OCI-LY1 (cell line): ENCODE measurements around the gene SLC27A5.

Experiments
- H2AFZ ChIP-seq: fragments of 200-600 bp; sonication (generic), shearing (Covaris generic); 2 replicates; pipeline ENCODE4 v1.6.0; 2014; ENCODE audit warnings: antibody characterized with exemption, mild to moderate bottlenecking, low read length
- H3F3A ChIP-seq: fragments of 200-600 bp; sonication (generic), shearing (Covaris generic); 2 replicates; pipeline ENCODE4 v1.6.0; 2014; ENCODE audit warnings: mild to moderate bottlenecking, antibody characterized with exemption, low read length, moderate library complexity; ENCODE audit not compliant: insufficient read depth
- H3K27ac ChIP-seq: fragments of 200-600 bp; sonication (generic); 2 replicates; pipeline ENCODE4 v1.5.1; 2014; ENCODE audit warnings: low read length, mixed run types, mild to moderate bottlenecking, low read depth; ENCODE audit not compliant: poor library complexity, severe bottlenecking
- H3K27me3 ChIP-seq: fragments of 200-600 bp; sonication (generic); 2 replicates; pipeline ENCODE4 v1.6.0; 2014; ENCODE audit warnings: antibody characterized with exemption, mild to moderate bottlenecking, low read length, moderate library complexity; ENCODE audit not compliant: insufficient read depth
- H3K36me3 ChIP-seq: fragments of 200-600 bp; sonication (generic); 2 replicates; pipeline ENCODE4 v1.6.1; 2014; ENCODE audit warnings: mild to moderate bottlenecking, antibody characterized with exemption, low read length, moderate library complexity, mixed read lengths; ENCODE audit not compliant: insufficient read depth
- H3K4me1 ChIP-seq: fragments of 200-600 bp; sonication (generic); 2 replicates; pipeline ENCODE4 v1.5.1; 2014; ENCODE audit warnings: mild to moderate bottlenecking, low read length, moderate library complexity; ENCODE audit not compliant: insufficient read depth, severe bottlenecking
- H3K4me2 ChIP-seq: fragments of 200-600 bp; sonication (generic), shearing (Covaris generic); 2 replicates; pipeline ENCODE4 v1.6.1; 2014; ENCODE audit warnings: low read length
- H3K4me3 ChIP-seq: fragments of 200-600 bp; sonication (generic); 2 replicates; pipeline ENCODE4 v1.5.1; 2014; ENCODE audit warnings: low read length, low read depth, mild to moderate bottlenecking, mixed read lengths; ENCODE audit not compliant: poor library complexity, severe bottlenecking
- H3K79me2 ChIP-seq: fragments of 200-600 bp; shearing (Covaris generic); 2 replicates; pipeline ENCODE4 v1.6.1; 2016; ENCODE audit warnings: mixed run types, low read length, mixed read lengths; ENCODE audit not compliant: insufficient read depth
- H3K9ac ChIP-seq: fragments of 200-600 bp; sonication (generic), shearing (Covaris generic); 2 replicates; pipeline ENCODE4 v1.6.1; 2014; ENCODE audit warnings: mild to moderate bottlenecking, low read length, mixed read lengths
- H3K9me2 ChIP-seq: fragments of 200-600 bp; sonication (generic), shearing (Covaris generic); 2 replicates; pipeline ENCODE4 v1.6.1; 2014; ENCODE audit warnings: low read depth, mild to moderate bottlenecking, low read length, mixed read lengths
- H3K9me3 ChIP-seq: fragments of 200-600 bp; shearing (Covaris generic); 2 replicates; pipeline ENCODE4 v1.6.1; 2014; ENCODE audit warnings: low read length, mixed read lengths
- H4K20me1 ChIP-seq: fragments of 200-600 bp; sonication (generic), shearing (Covaris generic); 2 replicates; pipeline ENCODE4 v1.6.0; 2016; ENCODE audit warnings: mild to moderate bottlenecking, low read length; ENCODE audit not compliant: insufficient read depth
- EZH2 ChIP-seq: fragments of 200-600 bp; sonication (generic), shearing (Covaris generic); IDR thresholded peaks from 2 replicates; pipeline ENCODE4 v1.8.0; 2017; ENCODE audit warnings: borderline replicate concordance, mixed run types, mild to moderate bottlenecking, antibody characterized with exemption, low read length, moderate library complexity, mixed read lengths
- TF ChIP-seq, protein P1 (sequence below): fragments of 200-600 bp; sonication (generic), shearing (Covaris generic); IDR thresholded peaks from 2 replicates; pipeline ENCODE4 v1.5.1; 2017; ENCODE audit warnings: mild to moderate bottlenecking, antibody characterized with exemption, low read length, moderate library complexity, mixed read lengths

Gene SLC27A5

DNA sequence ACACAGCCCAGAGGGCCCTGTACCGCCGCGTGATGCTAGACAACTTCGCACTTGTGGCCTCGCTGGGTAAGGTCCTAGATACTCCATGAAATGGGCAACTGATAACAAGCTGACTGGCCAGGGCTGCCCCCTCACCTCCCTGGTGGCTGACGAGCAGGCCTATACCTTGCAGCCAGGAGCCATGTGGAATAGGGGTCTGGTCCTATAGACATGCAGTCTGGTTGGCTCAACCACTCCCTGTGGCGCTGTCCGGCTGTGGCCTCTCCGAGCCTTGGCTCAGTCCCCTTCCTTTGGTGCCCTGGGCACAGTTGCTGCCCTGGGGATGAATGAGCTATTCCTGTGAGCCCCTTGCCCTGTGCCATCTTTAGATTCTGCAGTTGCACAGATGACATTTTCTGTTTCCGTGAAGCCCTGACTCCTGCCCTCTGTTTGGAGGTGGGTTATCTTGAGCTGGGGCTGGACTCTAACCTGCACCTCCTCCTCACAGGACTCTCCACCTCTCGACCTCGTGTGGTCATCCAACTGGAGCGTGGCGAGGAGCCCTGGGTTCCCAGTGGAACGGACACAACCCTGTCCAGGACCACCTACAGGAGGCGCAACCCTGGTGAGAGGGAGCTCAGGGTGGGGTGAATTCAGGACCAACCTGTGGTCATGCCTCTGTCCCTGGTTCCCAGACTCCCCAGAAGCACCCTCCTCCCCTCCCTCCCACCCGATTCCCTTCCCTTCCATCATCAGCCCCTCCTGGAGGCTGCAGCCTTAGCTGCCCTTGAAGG, 42.4 kb downstream of the SLC27A5 start:
- Histone ChIP-seq H3K4me2 (no peak overlapping the region), H4K20me1 (no peaks in the 10 kb centered on the region), H3K4me1 (peaks cover 19% of the 10 kb centered on the region), H3K4me3 (no peak overlapping the region), H3F3A (no peaks in the 10 kb centered on the region), H3K9ac (no peak overlapping the region), H3K9me2 (no peaks in the 10 kb centered on the region), H3K27ac (no peak overlapping the region), H3K9me3 (no peaks in the 10 kb centered on the region), H3K27me3 (no peaks in the 10 kb centered on the region), H3K79me2 (no peaks in the 10 kb centered on the region; the same call in 1 of the 2 replicates), H3K36me3 (peaks cover 40% of the 10 kb centered on the region), H2AFZ (no peak overlapping the region)
- no peak for TF ChIP-seq EZH2
- TF ChIP-seq, protein P1, sequence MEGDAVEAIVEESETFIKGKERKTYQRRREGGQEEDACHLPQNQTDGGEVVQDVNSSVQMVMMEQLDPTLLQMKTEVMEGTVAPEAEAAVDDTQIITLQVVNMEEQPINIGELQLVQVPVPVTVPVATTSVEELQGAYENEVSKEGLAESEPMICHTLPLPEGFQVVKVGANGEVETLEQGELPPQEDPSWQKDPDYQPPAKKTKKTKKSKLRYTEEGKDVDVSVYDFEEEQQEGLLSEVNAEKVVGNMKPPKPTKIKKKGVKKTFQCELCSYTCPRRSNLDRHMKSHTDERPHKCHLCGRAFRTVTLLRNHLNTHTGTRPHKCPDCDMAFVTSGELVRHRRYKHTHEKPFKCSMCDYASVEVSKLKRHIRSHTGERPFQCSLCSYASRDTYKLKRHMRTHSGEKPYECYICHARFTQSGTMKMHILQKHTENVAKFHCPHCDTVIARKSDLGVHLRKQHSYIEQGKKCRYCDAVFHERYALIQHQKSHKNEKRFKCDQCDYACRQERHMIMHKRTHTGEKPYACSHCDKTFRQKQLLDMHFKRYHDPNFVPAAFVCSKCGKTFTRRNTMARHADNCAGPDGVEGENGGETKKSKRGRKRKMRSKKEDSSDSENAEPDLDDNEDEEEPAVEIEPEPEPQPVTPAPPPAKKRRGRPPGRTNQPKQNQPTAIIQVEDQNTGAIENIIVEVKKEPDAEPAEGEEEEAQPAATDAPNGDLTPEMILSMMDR, result no peak

DNA sequence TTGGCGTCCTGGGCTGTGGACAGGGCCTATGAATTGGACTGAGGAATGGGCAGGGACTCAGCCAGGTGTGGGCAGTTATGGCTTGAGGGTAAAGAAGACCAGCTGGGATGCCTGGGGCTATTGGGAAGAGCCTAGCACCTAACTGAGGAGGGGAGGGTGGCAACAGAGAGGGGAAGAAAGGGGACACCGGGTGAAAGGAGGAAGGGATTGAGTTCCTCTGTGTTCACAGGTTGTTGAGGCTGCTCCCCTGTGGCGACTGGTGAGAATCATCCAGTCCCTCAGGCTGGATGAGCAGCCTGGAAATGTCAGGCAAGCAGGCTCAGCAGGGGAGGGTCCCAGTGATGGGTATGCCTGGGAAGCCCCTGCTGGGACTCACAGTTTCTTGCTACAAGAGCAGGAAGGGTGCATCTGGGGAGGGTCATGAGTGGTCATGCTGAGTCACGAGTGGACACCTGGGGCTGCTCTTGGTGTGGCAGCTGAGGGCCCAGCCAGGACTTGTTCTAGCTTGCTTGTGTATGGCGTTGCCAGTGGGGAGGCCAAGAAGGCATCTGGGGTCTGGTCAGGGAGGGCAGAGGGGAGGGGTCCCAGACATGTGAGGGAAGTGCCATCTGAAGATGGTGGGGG, 43.5 kb downstream of the SLC27A5 start:
- H3K27me3 ChIP-seq, result no peaks in the 10 kb centered on the region
- H2AFZ ChIP-seq, result no peak overlapping the region
- H3K4me1 ChIP-seq, result peaks cover 22% of the 10 kb centered on the region
- H3K9ac ChIP-seq, result peak overlapping the region; percentile 50; the same call in 1 of the 2 replicates
- H3K9me3 ChIP-seq, result no peaks in the 10 kb centered on the region
- no peaks in the 10 kb centered on the region for H3K9me2 ChIP-seq
- TF ChIP-seq EZH2, result no peak
- TF ChIP-seq, protein P1, result no peak
- H3K27ac ChIP-seq, result no peak overlapping the region
- peak overlapping the region; percentile 78 for H3K4me2 ChIP-seq
- H4K20me1 ChIP-seq, result no peaks in the 10 kb centered on the region
- no peaks in the 10 kb centered on the region for H3F3A ChIP-seq
- peaks cover 36% of the 10 kb centered on the region for H3K36me3 ChIP-seq
- H3K79me2 ChIP-seq, result no peaks in the 10 kb centered on the region; the same call in 1 of the 2 replicates
- H3K4me3 ChIP-seq, result peak overlapping the region; percentile 79

DNA sequence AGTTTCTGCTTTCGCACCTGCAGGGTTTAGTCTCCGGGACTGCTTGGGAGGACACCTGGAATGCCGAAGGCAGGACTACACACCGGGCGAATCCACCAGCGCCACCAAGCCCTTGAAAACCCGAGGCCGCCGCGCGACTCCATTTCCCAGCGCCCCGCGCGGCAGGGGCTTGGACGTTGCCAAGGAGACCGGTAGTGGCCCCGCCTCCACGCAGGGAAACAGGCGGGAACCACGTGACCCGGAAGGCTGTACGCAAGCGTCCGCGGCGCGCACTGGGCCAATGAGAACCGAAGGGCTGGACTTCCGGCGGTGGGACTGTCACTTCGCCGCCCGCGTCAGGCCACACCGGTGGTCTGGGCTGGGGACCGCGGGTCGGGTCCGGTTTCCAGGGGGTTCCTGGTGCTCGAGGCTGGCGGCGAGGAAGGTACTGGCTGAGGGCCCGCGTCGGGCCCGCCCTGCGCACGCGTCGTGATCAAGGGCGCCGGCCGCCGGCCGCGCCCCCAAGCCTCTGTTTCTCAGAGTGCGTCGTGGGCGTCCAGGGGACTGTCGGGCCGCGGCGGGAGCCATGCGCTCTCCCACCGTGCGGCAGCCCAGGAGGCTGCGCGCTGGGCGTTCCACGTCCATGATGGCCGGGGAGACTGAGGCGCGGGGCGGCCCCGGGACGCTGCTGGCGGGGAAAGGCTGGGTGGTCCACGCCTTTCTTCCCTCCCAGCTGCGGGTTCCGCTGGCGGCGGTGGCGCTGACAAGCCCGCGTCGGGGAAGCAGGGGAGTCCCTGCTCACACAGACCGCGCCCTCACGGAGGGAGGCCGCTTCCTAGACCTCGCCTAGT, 44.8 kb downstream of the SLC27A5 start, which contains the start of gene ZNF324:
ZNF324 (plus strand) TSS at position 321 of the 830 bp plus-strand sequence. CDS start 2,106 bp downstream, outside the sequence.
- Histone ChIP-seq H2AFZ (0 out of 2 replicates have a peak within 1 kb of the TSS, but pooled peaks have one; percentile 22), H4K20me1 (no peaks in the 10 kb centered on the region), H3K27ac (no peak within 1 kb of the TSS), H3K4me2 (peak within 1 kb of the TSS; percentile 78), H3K4me1 (peaks cover 22% of the 10 kb centered on the region), H3K36me3 (peaks cover 22% of the 10 kb centered on the region), H3K4me3 (peak within 1 kb of the TSS; percentile 79), H3K9me2 (no peaks in the 10 kb centered on the region), H3K9me3 (no peaks in the 10 kb centered on the region), H3F3A (no peaks in the 10 kb centered on the region; the same call in 1 of the 2 replicates), H3K9ac (peak within 1 kb of the TSS; percentile 76), H3K27me3 (no peaks in the 10 kb centered on the region), H3K79me2 (no peaks in the 10 kb centered on the region; the same call in 1 of the 2 replicates)
- no peak for TF ChIP-seq EZH2
- TF ChIP-seq, protein P1, result no peak
